ENCODE measurements around the gene PAK5.

The PAK5 gene

DNA sequence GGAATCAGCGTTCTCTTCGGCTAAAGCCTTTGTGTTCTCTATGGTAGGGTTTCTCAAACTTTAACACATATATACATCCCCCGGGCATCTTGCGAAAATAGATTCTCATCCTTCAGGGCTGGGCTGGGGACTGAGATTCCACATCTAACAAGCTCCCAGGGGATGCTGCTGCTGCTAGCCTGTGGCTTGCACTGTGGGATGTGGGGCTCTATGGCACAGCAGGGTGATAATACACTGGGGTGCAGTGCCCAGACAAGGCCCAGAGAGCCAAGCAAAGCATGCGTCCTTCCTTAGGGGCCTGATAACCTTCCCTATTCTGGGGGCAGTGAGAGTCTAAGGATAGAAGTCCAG, 222.4 kb downstream of the PAK5 start:
- H3K27ac ChIP-seq (ENCODE audit: low read depth, low read length) = no peak overlapping the region
- no peaks in the 10 kb centered on the region for H3F3A ChIP-seq (ENCODE audit: insufficient read depth)
- H3K36me3 ChIP-seq (ENCODE audit: low read length) = no peaks in the 10 kb centered on the region
- H3K9me2 ChIP-seq (replicated peaks; ENCODE audit: insufficient read depth, low read length) = no peaks in the 10 kb centered on the region
- H3K4me3 ChIP-seq (ENCODE audit: insufficient read depth, low read length, poor library complexity, severe bottlenecking) = no peak overlapping the region
- no peak overlapping the region for H3K9ac ChIP-seq (ENCODE audit: low read length)
- no peaks in the 10 kb centered on the region for H4K20me1 ChIP-seq (ENCODE audit: low read depth, low read length)
- H3K9me3 ChIP-seq (ENCODE audit: insufficient read depth, low read length) = no peaks in the 10 kb centered on the region
- H3K79me2 ChIP-seq (ENCODE audit: insufficient read depth, low read length) = no peaks in the 10 kb centered on the region
- TF ChIP-seq EZH2phosphoT487 (conservative IDR thresholded peaks at IDR 0.05; ENCODE audit: low read length) = no peak
- H2AFZ ChIP-seq (ENCODE audit: low read depth, low read length, severe bottlenecking) = no peak overlapping the region
- H3K27me3 ChIP-seq (ENCODE audit: low read length) = no peaks in the 10 kb centered on the region
- no peak overlapping the region for H3K4me2 ChIP-seq (ENCODE audit: low read depth, low read length, poor library complexity, severe bottlenecking)

DNA sequence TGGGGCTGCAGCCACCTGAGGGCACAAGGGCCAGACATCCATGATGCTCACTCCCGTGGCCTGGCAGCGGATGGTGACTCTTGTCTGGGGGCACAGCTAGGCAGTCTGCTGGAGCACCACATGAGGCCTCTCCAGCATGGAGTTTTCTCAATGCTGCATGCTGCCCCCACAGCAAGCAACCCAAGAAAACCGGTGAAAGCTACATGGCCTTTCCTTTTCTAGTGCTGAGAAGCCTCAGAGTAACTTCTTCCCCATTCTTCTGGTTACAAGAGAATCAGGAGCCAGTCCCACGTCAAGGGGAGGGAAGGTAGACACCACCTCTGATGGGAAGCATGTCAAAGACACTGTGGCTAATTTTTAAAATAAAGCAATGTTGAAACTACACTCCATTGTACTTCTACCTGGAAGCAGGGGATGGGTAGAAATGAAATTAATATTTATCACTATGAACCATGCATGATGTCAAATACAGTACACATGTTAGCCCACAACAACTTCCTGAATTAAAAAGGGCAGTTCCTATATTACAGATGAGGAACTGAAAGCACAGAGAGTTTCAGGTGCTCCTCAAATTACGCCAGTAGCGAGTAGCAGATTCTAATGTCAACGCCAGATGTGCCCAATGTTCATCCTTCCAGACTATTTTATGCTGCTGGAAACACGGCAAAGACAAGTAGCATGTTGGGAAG, 223.0 kb downstream of the PAK5 start:
- H3K9ac ChIP-seq (ENCODE audit: low read length) = no peak overlapping the region
- no peak overlapping the region for H3K4me2 ChIP-seq (ENCODE audit: low read depth, low read length, poor library complexity, severe bottlenecking)
- no peak overlapping the region for H3K27ac ChIP-seq (ENCODE audit: low read depth, low read length)
- no peaks in the 10 kb centered on the region for H3K79me2 ChIP-seq (ENCODE audit: insufficient read depth, low read length)
- H4K20me1 ChIP-seq (ENCODE audit: low read depth, low read length) = no peaks in the 10 kb centered on the region
- TF ChIP-seq, protein P1, sequence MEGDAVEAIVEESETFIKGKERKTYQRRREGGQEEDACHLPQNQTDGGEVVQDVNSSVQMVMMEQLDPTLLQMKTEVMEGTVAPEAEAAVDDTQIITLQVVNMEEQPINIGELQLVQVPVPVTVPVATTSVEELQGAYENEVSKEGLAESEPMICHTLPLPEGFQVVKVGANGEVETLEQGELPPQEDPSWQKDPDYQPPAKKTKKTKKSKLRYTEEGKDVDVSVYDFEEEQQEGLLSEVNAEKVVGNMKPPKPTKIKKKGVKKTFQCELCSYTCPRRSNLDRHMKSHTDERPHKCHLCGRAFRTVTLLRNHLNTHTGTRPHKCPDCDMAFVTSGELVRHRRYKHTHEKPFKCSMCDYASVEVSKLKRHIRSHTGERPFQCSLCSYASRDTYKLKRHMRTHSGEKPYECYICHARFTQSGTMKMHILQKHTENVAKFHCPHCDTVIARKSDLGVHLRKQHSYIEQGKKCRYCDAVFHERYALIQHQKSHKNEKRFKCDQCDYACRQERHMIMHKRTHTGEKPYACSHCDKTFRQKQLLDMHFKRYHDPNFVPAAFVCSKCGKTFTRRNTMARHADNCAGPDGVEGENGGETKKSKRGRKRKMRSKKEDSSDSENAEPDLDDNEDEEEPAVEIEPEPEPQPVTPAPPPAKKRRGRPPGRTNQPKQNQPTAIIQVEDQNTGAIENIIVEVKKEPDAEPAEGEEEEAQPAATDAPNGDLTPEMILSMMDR (IDR thresholded peaks at IDR 0.05; ENCODE audit: insufficient read depth, low read length, poor library complexity, severe bottlenecking) = no peak
- no peak for TF ChIP-seq EZH2phosphoT487 (conservative IDR thresholded peaks at IDR 0.05; ENCODE audit: low read length)
- H3K36me3 ChIP-seq (ENCODE audit: low read length) = no peaks in the 10 kb centered on the region
- no peak overlapping the region for H2AFZ ChIP-seq (ENCODE audit: low read depth, low read length, severe bottlenecking)
- H3F3A ChIP-seq (ENCODE audit: insufficient read depth) = no peaks in the 10 kb centered on the region
- no peaks in the 10 kb centered on the region for H3K9me3 ChIP-seq (ENCODE audit: insufficient read depth, low read length)
- no peaks in the 10 kb centered on the region for H3K27me3 ChIP-seq (ENCODE audit: low read length)
- no peak overlapping the region for H3K4me3 ChIP-seq (ENCODE audit: insufficient read depth, low read length, poor library complexity, severe bottlenecking)
- no peaks in the 10 kb centered on the region for H3K9me2 ChIP-seq (replicated peaks; ENCODE audit: insufficient read depth, low read length)

DNA sequence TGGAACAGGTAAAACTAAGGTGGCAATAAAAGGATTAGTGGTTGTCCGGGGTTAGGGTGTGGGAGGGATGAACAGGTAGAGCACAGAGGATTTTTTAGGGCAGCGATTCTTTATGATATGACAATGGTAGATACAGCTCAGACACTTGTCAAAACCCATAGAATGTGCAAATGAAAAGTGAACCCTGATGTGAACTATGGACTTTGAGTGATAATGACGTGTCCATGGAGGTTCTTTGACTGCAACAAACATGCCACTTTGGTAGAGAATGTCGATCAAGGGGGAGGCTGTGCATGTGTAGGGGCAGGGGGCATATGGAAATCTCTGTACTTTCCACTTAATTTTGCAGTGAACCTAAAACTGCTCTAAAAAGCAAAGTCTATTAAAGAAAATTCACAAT, 223.8 kb downstream of the PAK5 start:
- no peaks in the 10 kb centered on the region for H3K36me3 ChIP-seq (ENCODE audit: low read length)
- no peaks in the 10 kb centered on the region for H4K20me1 ChIP-seq (ENCODE audit: low read depth, low read length)
- H3K9me2 ChIP-seq (replicated peaks; ENCODE audit: insufficient read depth, low read length) = no peaks in the 10 kb centered on the region
- no peak overlapping the region for H3K4me3 ChIP-seq (ENCODE audit: insufficient read depth, low read length, poor library complexity, severe bottlenecking)
- H3K27ac ChIP-seq (ENCODE audit: low read depth, low read length) = no peak overlapping the region
- H3K4me2 ChIP-seq (ENCODE audit: low read depth, low read length, poor library complexity, severe bottlenecking) = no peak overlapping the region
- no peaks in the 10 kb centered on the region for H3F3A ChIP-seq (ENCODE audit: insufficient read depth)
- no peak for TF ChIP-seq EZH2phosphoT487 (conservative IDR thresholded peaks at IDR 0.05; ENCODE audit: low read length)
- TF ChIP-seq, protein P1 (IDR thresholded peaks at IDR 0.05; ENCODE audit: insufficient read depth, low read length, poor library complexity, severe bottlenecking) = no peak
- H3K9ac ChIP-seq (ENCODE audit: low read length) = no peak overlapping the region
- no peak overlapping the region for H2AFZ ChIP-seq (ENCODE audit: low read depth, low read length, severe bottlenecking)
- no peaks in the 10 kb centered on the region for H3K79me2 ChIP-seq (ENCODE audit: insufficient read depth, low read length)
- H3K9me3 ChIP-seq (ENCODE audit: insufficient read depth, low read length) = no peaks in the 10 kb centered on the region
- H3K27me3 ChIP-seq (ENCODE audit: low read length) = no peaks in the 10 kb centered on the region

DNA sequence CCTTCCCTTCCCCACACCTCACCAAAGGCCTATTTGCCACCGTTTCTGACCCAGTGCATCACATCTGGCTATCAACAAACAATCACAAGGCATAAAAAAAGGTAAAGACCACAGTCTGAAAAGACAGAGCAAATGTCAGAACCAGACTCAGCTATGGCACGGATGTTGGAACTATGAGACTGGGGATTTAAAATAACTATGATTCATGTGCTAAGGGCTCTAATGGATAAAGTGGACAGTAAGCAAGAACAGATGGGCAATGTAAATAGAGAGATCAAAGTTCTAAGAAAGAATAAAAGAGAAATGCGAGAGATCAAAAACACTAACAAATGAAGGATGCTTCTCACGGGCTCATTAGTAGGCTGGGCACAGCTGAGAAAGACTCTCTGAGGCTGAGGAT, 225.0 kb downstream of the PAK5 start:
- Histone ChIP-seq H3K9me2 (replicated peaks; ENCODE audit: insufficient read depth, low read length) (no peaks in the 10 kb centered on the region), H3K27me3 (ENCODE audit: low read length) (no peaks in the 10 kb centered on the region), H3K79me2 (ENCODE audit: insufficient read depth, low read length) (no peaks in the 10 kb centered on the region), H3K9me3 (ENCODE audit: insufficient read depth, low read length) (no peaks in the 10 kb centered on the region), H4K20me1 (ENCODE audit: low read depth, low read length) (no peaks in the 10 kb centered on the region), H2AFZ (ENCODE audit: low read depth, low read length, severe bottlenecking) (no peak overlapping the region), H3K4me2 (ENCODE audit: low read depth, low read length, poor library complexity, severe bottlenecking) (no peak overlapping the region), H3K4me3 (ENCODE audit: insufficient read depth, low read length, poor library complexity, severe bottlenecking) (no peak overlapping the region), H3K9ac (ENCODE audit: low read length) (no peak overlapping the region), H3K36me3 (ENCODE audit: low read length) (no peaks in the 10 kb centered on the region), H3F3A (ENCODE audit: insufficient read depth) (no peaks in the 10 kb centered on the region), H3K27ac (ENCODE audit: low read depth, low read length) (no peak overlapping the region)
- TF ChIP-seq, protein P1 (IDR thresholded peaks at IDR 0.05; ENCODE audit: insufficient read depth, low read length, poor library complexity, severe bottlenecking) = no peak
- TF ChIP-seq EZH2phosphoT487 (conservative IDR thresholded peaks at IDR 0.05; ENCODE audit: low read length) = no peak

All from SU-DHL-6 (cell line).